ENCODE data around the gene SRSF2. TPM values are rescaled to one million over a fixed set of nuclear protein-coding genes. Genes with fewer than 3 reads are reported as not detected.
A peak's percentile ranks its signal among the peaks of the same experiment; 100 is the strongest.
"Not testable (repeated sequence)": the region's sequence is repeated elsewhere in the genome, so short reads cannot be mapped to it uniquely, and the experiment has no call there.

Gene SRSF2
- total RNA-seq, 1 donor: 152 TPM

GRCh38 chr17:76704805-76705204 is 32.3 kb downstream of the SRSF2 start:
- no peak for TF ChIP-seq CTCF (IDR thresholded peaks at IDR 0.05; ENCODE audit: insufficient read depth, low read depth, low read length)
- DNase-seq (ENCODE audit: low read depth): peak; percentile 57
- no peak overlapping the region for H3K4me3 ChIP-seq (ENCODE audit: low read depth, low read length)

GRCh38 chr17:76702941-76703637 is 34.0 kb downstream of the SRSF2 start:
- no peak overlapping the region for H3K4me3 ChIP-seq (ENCODE audit: low read depth, low read length)
- no peak for DNase-seq (ENCODE audit: low read depth)

GRCh38 chr17:76702076-76702475 is 35.1 kb downstream of the SRSF2 start:
- TF ChIP-seq CTCF (IDR thresholded peaks at IDR 0.05; ENCODE audit: insufficient read depth, low read depth, low read length): no peak
- no peak overlapping the region for H3K4me3 ChIP-seq (ENCODE audit: low read depth, low read length)
- DNase-seq (ENCODE audit: low read depth): no peak

More at GRCh38 chr17:76702941-76703637, 34.0 kb downstream of the SRSF2 start:
- no peak for TF ChIP-seq CTCF (IDR thresholded peaks at IDR 0.05; ENCODE audit: insufficient read depth, low read depth, low read length)

GRCh38 chr17:76701471-76701967 is 35.6 kb downstream of the SRSF2 start:
- no peak overlapping the region for H3K4me3 ChIP-seq (ENCODE audit: low read depth, low read length)
- TF ChIP-seq CTCF (IDR thresholded peaks at IDR 0.05; ENCODE audit: insufficient read depth, low read depth, low read length): no peak
- no peak for DNase-seq (ENCODE audit: low read depth)

- no peak for TF ChIP-seq CTCF (IDR thresholded peaks at IDR 0.05; ENCODE audit: insufficient read depth, low read depth, low read length)
- DNase-seq (ENCODE audit: low read depth): peak; percentile 89
These were observed 36.3 kb downstream of the SRSF2 start for GRCh38 chr17:76700617-76701470.

GRCh38 chr17:76700270-76700616 is 36.9 kb downstream of the SRSF2 start:
- no peak for DNase-seq (ENCODE audit: low read depth)
- TF ChIP-seq CTCF (IDR thresholded peaks at IDR 0.05; ENCODE audit: insufficient read depth, low read depth, low read length): no peak
- H3K4me3 ChIP-seq (ENCODE audit: low read depth, low read length): no peak overlapping the region

More at GRCh38 chr17:76700617-76701470, 36.3 kb downstream of the SRSF2 start:
- H3K4me3 ChIP-seq (ENCODE audit: low read depth, low read length): peak overlapping the region; percentile 26

- not testable (repeated sequence) for H3K4me3 ChIP-seq (ENCODE audit: low read depth, low read length); DNase-seq (ENCODE audit: low read depth)
These were observed 38.6 kb downstream of the SRSF2 start for GRCh38 chr17:76698466-76698977.

Measured in fibroblast of villous mesenchyme (primary cell).